Ascending aorta (tissue), 2 donors: ENCODE data around the gene LCP2. TPM values are rescaled to one million over a fixed set of nuclear protein-coding genes. Genes with fewer than 3 reads are reported as not detected.

Experiments
- DNase-seq, 2 donors: peaks; one replicate each; pipeline ENCODE4 v3.0.0-alpha.2; 2019; ENCODE audit warnings: low spot score in 2 of 2
- H3K27ac ChIP-seq, 2 donors: fragments of 200-600 bp; sonication (generic); one replicate each; pipeline ENCODE4 v1.5.1; 2016 to 2017; ENCODE audit warnings: mild to moderate bottlenecking in 1 of 2
- H3K27me3 ChIP-seq: fragments of 200-600 bp; sonication (generic); one replicate; pipeline ENCODE4 v1.5.1; 2017
- H3K36me3 ChIP-seq, 2 donors: fragments of 200-600 bp; sonication (generic); one replicate each; pipeline ENCODE4 v1.5.1; 2016
- H3K4me1 ChIP-seq, 2 donors: fragments of 200-600 bp; sonication (generic); one replicate each; pipeline ENCODE4 v1.5.1; 2016 to 2017; ENCODE audit warnings: mild to moderate bottlenecking in 1 of 2
- H3K4me3 ChIP-seq, 2 donors: fragments of 200-600 bp; sonication (generic); one replicate each; pipeline ENCODE4 v1.5.1; 2016 to 2017; ENCODE audit warnings: mild to moderate bottlenecking in 1 of 2
- H3K9me3 ChIP-seq, 2 donors: fragments of 200-600 bp; sonication (generic); one replicate each; pipeline ENCODE4 v1.5.1; 2016
- CTCF ChIP-seq, 3 experiments: fragments of 200-600 bp in 2 of 3; fragments of 450-650 bp in 1 of 3; sonication (generic) in 2 of 3; IDR thresholded peaks; one replicate each; pipeline ENCODE4 v1.5.1; 2016 to 2019; ENCODE audit warnings: antibody characterized with exemption in 3 of 3, mild to moderate bottlenecking in 1 of 3, moderate library complexity in 1 of 3
- intact Hi-C: fragments of 100-400 bp; cut with DNase I; formaldehyde crosslinking; loops from one replicate; pipeline ENCODE4 v1.15.1; 2023
- total RNA-seq: library from RNA; depleted of rRNA; stranded (reverse); fragments of >200 nt; gene quantifications from one replicate; pipeline ENCODE4 v1.1.0, GENCODE V29; 2016

LCP2 gene
- total RNA-seq, 1 donor from 2014 or later: 9.3 TPM

- DNase-seq: no peak
- Histone ChIP-seq H3K9me3 (no peaks in the 10 kb centered on the region), H3K27me3 (no peaks in the 10 kb centered on the region), H3K27ac (no peak overlapping the region), H3K4me3 (no peak overlapping the region), H3K4me1 (peaks cover 0 to 14% of the 10 kb centered on the region in 2 donors), H3K36me3 (no peaks in the 10 kb centered on the region)
- no peak for TF ChIP-seq CTCF (IDR thresholded peaks at IDR 0.05)
- intact Hi-C loops: no loop called here
These were observed 31.9 kb upstream of the LCP2 start for GRCh38 chr5:170329524-170329923.

GRCh38 chr5:170327829-170328228 lies 30.3 kb upstream of the LCP2 start:
- H3K9me3 ChIP-seq: no peaks in the 10 kb centered on the region
- H3K4me1 ChIP-seq: peaks cover 0 to 14% of the 10 kb centered on the region in 2 donors
- H3K36me3 ChIP-seq: no peaks in the 10 kb centered on the region
- DNase-seq: no peak
- TF ChIP-seq CTCF (IDR thresholded peaks at IDR 0.05): no peak
- H3K27me3 ChIP-seq: no peaks in the 10 kb centered on the region
- intact Hi-C loops: no loop called here
- H3K27ac ChIP-seq: no peak overlapping the region
- no peak overlapping the region for H3K4me3 ChIP-seq

DNA sequence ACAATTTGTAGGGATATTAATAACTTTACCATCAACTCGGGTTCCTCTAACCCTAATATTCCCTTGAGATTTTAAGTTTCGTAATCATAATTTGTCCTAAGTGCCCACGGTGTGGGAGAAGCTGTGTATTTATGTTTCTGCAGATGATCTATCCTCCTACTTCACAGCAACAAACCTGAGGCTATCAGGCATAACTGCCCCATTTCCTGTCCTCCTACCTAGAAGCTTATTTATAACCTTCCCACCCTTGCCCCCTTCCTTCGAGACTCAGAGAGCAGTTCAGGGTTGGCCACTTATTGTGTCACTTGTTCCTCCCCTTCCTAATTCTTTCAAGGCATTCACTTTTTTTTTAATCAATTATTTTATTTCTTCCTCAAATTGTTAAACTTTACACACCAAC lies 29.6 kb upstream of the LCP2 start:
- no peak for TF ChIP-seq CTCF (IDR thresholded peaks at IDR 0.05)
- Histone ChIP-seq H3K4me1 (peaks cover 0 to 14% of the 10 kb centered on the region in 2 donors), H3K36me3 (no peaks in the 10 kb centered on the region), H3K9me3 (no peaks in the 10 kb centered on the region), H3K27ac (no peak overlapping the region), H3K27me3 (no peaks in the 10 kb centered on the region), H3K4me3 (no peak overlapping the region)
- intact Hi-C loops: no loop called here
- no peak for DNase-seq

GRCh38 chr5:170319301-170319700 lies 21.7 kb upstream of the LCP2 start:
- H3K36me3 ChIP-seq: no peaks in the 10 kb centered on the region
- H3K27me3 ChIP-seq: no peaks in the 10 kb centered on the region
- H3K4me1 ChIP-seq: peaks cover 4 to 9% of the 10 kb centered on the region in 2 donors
- H3K27ac ChIP-seq: no peak overlapping the region
- H3K4me3 ChIP-seq: no peak overlapping the region
- H3K9me3 ChIP-seq: no peaks in the 10 kb centered on the region
- no peak for DNase-seq
- no peak for TF ChIP-seq CTCF (IDR thresholded peaks at IDR 0.05)
- intact Hi-C loops: no loop called here

DNA sequence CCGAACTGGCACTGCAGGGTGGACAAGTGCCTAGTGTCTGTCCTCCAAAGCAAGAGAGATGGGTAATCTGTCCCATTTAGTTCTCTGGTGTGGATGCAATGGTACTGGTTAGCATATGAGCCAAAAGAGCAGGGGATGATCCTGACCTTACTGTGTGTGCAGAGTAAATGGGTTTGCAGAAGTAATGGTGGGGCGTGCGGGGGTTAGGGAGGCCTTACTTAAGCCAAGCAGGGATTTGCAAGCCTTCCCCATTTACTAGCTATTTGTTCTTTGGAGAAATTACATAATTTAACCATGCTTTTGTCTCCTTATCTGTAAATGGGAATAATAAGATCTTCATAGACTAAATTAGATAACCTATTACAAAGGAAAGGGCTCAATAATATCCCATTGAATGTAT lies 19.9 kb upstream of the LCP2 start:
- peaks cover 4 to 9% of the 10 kb centered on the region in 2 donors for H3K4me1 ChIP-seq
- no peak for TF ChIP-seq CTCF (IDR thresholded peaks at IDR 0.05)
- H3K27ac ChIP-seq: no peak overlapping the region
- intact Hi-C loops: no loop called here
- H3K4me3 ChIP-seq: no peak overlapping the region
- DNase-seq: no peak
- H3K36me3 ChIP-seq: no peaks in the 10 kb centered on the region
- H3K9me3 ChIP-seq: no peaks in the 10 kb centered on the region
- H3K27me3 ChIP-seq: no peaks in the 10 kb centered on the region

GRCh38 chr5:170316937-170317336 lies 19.4 kb upstream of the LCP2 start:
- intact Hi-C loops: no loop called here
- no peak for DNase-seq
- Histone ChIP-seq H3K36me3 (no peaks in the 10 kb centered on the region), H3K4me3 (no peak overlapping the region), H3K4me1 (peaks cover 4 to 9% of the 10 kb centered on the region in 2 donors), H3K9me3 (no peaks in the 10 kb centered on the region), H3K27me3 (no peaks in the 10 kb centered on the region), H3K27ac (no peak overlapping the region)
- TF ChIP-seq CTCF (IDR thresholded peaks at IDR 0.05): no peak
